ENCODE data around the gene ZNF524. TPM values are rescaled to one million over a fixed set of nuclear protein-coding genes. Genes with fewer than 3 reads are reported as not detected.
A peak's percentile ranks its signal among the peaks of the same experiment; 100 is the strongest.

ZNF524 gene
- total RNA-seq, 2 donors from 2014 or later, result 5.0 to 5.8 TPM

- Mint-ChIP-seq H3K27ac (peak overlapping the region; percentile 99), H3K9me3 (peaks cover 4% of the 10 kb centered on the region), H3K36me3 (ENCODE audit: low read depth) (peaks cover 37% of the 10 kb centered on the region), H3K4me1 (peaks cover 6% of the 10 kb centered on the region), H3K4me3 (peak overlapping the region; percentile 86), H3K27me3 (ENCODE audit: insufficient read depth) (no peaks in the 10 kb centered on the region)
- no peaks in the 10 kb centered on the region for H3K4me1 ChIP-seq (ENCODE audit: control insufficient read depth, insufficient read depth, low read length)
- H3K4me3 ChIP-seq (ENCODE audit: low read length), result peak overlapping the region; percentile 99
- peak overlapping the region; percentile 99 for H3K27ac ChIP-seq (ENCODE audit: low read depth, low read length)
- TF ChIP-seq CTCF (conservative IDR thresholded peaks at IDR 0.05), result no peak
- H3K27me3 ChIP-seq (ENCODE audit: control insufficient read depth, insufficient read depth, low read length, poor library complexity, severe bottlenecking), result no peaks in the 10 kb centered on the region
- peaks cover 25% of the 10 kb centered on the region for H3K36me3 ChIP-seq (ENCODE audit: control insufficient read depth, insufficient read depth, low read length)
- peak overlapping the region; percentile 98 for H3K9ac ChIP-seq (ENCODE audit: extremely low read depth, low read length, poor library complexity, severe bottlenecking)
- DNase-seq, result peak; percentile 99
- 7 to 19% methylated on average over 9 to 26 of the region's 26 CpGs for WGBS, 2 experiments (ENCODE audit: insufficient coverage in 1 of 2, insufficient read length in 1 of 2)
- H3K9me3 ChIP-seq (ENCODE audit: control insufficient read depth, low read length), result no peaks in the 10 kb centered on the region
Measured at GRCh38 chr19:55598719-55599467, 1.2 kb upstream of the ZNF524 start.

GRCh38 chr19:55599468-55599841 lies 633 bp upstream of the ZNF524 start, which contains the start of gene FIZ1:
TSS of gene FIZ1 (minus strand) at chr19:55599517. CDS start at chr19:55597865, 1,652 bp downstream.
- Histone ChIP-seq H3K9me3 (ENCODE audit: control insufficient read depth, low read length) (no peaks in the 10 kb centered on the region), H3K27ac (ENCODE audit: low read depth, low read length) (peak within 1 kb of the TSS; percentile 99), H3K36me3 (ENCODE audit: control insufficient read depth, insufficient read depth, low read length) (peaks cover 25% of the 10 kb centered on the region), H3K4me3 (ENCODE audit: low read length) (peak within 1 kb of the TSS; percentile 99), H3K27me3 (ENCODE audit: control insufficient read depth, insufficient read depth, low read length, poor library complexity, severe bottlenecking) (no peaks in the 10 kb centered on the region), H3K4me1 (ENCODE audit: control insufficient read depth, insufficient read depth, low read length) (no peaks in the 10 kb centered on the region), H3K9ac (ENCODE audit: extremely low read depth, low read length, poor library complexity, severe bottlenecking) (peak within 1 kb of the TSS; percentile 98)
- H3K4me1 Mint-ChIP-seq, result peaks cover 6% of the 10 kb centered on the region
- H3K27ac Mint-ChIP-seq, result peak within 1 kb of the TSS; percentile 99
- peak; percentile 99 for DNase-seq
- H3K36me3 Mint-ChIP-seq (ENCODE audit: low read depth), result peaks cover 34% of the 10 kb centered on the region
- H3K4me3 Mint-ChIP-seq, result peak within 1 kb of the TSS; percentile 86
- 0 to 1% methylated on average over 16 to 23 of the region's 23 CpGs for WGBS, 2 experiments (ENCODE audit: insufficient coverage in 1 of 2, insufficient read length in 1 of 2)
- H3K27me3 Mint-ChIP-seq (ENCODE audit: insufficient read depth), result no peaks in the 10 kb centered on the region
- no peak for TF ChIP-seq CTCF (conservative IDR thresholded peaks at IDR 0.05)
- peaks cover 4% of the 10 kb centered on the region for H3K9me3 Mint-ChIP-seq

- no peak overlapping the region for H3K27ac Mint-ChIP-seq
- TF ChIP-seq CTCF (conservative IDR thresholded peaks at IDR 0.05), result no peak
- H3K9me3 ChIP-seq (ENCODE audit: control insufficient read depth, low read length), result no peaks in the 10 kb centered on the region
- H3K4me3 Mint-ChIP-seq, result peak overlapping the region; percentile 86
- peaks cover 23% of the 10 kb centered on the region for H3K36me3 Mint-ChIP-seq (ENCODE audit: low read depth)
- no peaks in the 10 kb centered on the region for H3K27me3 Mint-ChIP-seq (ENCODE audit: insufficient read depth)
- peak overlapping the region; percentile 84 for H3K4me3 ChIP-seq (ENCODE audit: low read length)
- H3K36me3 ChIP-seq (ENCODE audit: control insufficient read depth, insufficient read depth, low read length), result peaks cover 15% of the 10 kb centered on the region
- H3K4me1 Mint-ChIP-seq, result peaks cover 6% of the 10 kb centered on the region
- H3K4me1 ChIP-seq (ENCODE audit: control insufficient read depth, insufficient read depth, low read length), result no peaks in the 10 kb centered on the region
- H3K9me3 Mint-ChIP-seq, result peaks cover 4% of the 10 kb centered on the region
- peak overlapping the region; percentile 30 for H3K9ac ChIP-seq (ENCODE audit: extremely low read depth, low read length, poor library complexity, severe bottlenecking)
- H3K27me3 ChIP-seq (ENCODE audit: control insufficient read depth, insufficient read depth, low read length, poor library complexity, severe bottlenecking), result no peaks in the 10 kb centered on the region
- WGBS, 2 experiments (ENCODE audit: insufficient coverage in 1 of 2, insufficient read length in 1 of 2), result 21 to 88% methylated on average over 1 to 10 of the region's 15 CpGs
- H3K27ac ChIP-seq (ENCODE audit: low read depth, low read length), result peak overlapping the region; percentile 99
- DNase-seq, result no peak
Measured at GRCh38 chr19:55600662-55601028, 557 bp downstream of the ZNF524 start.

Measured in endodermal cell (in vitro differentiated cells).